Dendritic cell treated with granulocyte-macrophage colony-stimulating factor and Interleukin-4, amounts not matched to agents 40 ng/mL and 50 ng/mL, for 4 days (primary cell): Measurements from ENCODE around the gene SPPL3.

Experiments used
- H3K27ac Mint-ChIP-seq: one replicate; pipeline ENCODE4 v1.8.0; 2022; ENCODE audit warnings: mild to moderate bottlenecking, mixed read lengths
- H3K27me3 Mint-ChIP-seq: one replicate; pipeline ENCODE4 v1.8.0; 2022; ENCODE audit warnings: mild to moderate bottlenecking, mixed read lengths
- H3K36me3 Mint-ChIP-seq: one replicate; pipeline ENCODE4 v1.8.0; 2022; ENCODE audit warnings: low read depth, mixed read lengths
- H3K4me1 Mint-ChIP-seq: one replicate; pipeline ENCODE4 v1.8.0; 2022; ENCODE audit warnings: low read depth, mixed read lengths
- H3K4me3 Mint-ChIP-seq: one replicate; pipeline ENCODE4 v1.8.0; 2022; ENCODE audit warnings: mild to moderate bottlenecking, moderate library complexity, mixed read lengths
- H3K9me3 Mint-ChIP-seq: one replicate; pipeline ENCODE4 v1.8.0; 2022; ENCODE audit warnings: mixed read lengths
- intact Hi-C: fragments of 100-400 bp; cut with micrococcal nuclease; formaldehyde crosslinking; loops from one replicate; pipeline ENCODE4 v1.15.0; 2022

The SPPL3 gene

DNA sequence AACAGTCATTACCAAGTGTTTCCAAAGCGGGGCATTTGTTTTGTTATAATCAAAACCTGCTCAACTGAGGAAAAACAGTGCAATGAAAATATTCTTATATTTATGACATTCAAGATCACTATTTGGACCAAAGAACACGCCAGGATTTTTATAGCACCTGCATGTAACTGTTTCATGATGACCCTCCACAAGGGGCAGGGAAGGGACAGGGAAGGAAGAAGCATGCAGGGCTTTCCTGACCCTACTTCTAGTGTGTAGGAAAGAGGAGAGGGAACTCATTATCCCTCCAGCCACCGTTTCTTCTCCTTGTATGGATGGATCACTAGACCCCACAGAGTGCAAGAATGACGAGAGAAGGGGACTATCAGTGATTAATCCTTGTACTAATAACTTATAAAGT, 49.4 kb downstream of the SPPL3 start:
- no peaks in the 10 kb centered on the region for H3K9me3 Mint-ChIP-seq
- no peaks in the 10 kb centered on the region for H3K27me3 Mint-ChIP-seq
- H3K27ac Mint-ChIP-seq, result no peak overlapping the region
- peaks cover 54% of the 10 kb centered on the region for H3K4me1 Mint-ChIP-seq
- no peaks in the 10 kb centered on the region for H3K36me3 Mint-ChIP-seq
- H3K4me3 Mint-ChIP-seq, result no peak overlapping the region
- intact Hi-C loops, result loop anchor here (5.0 kb wide), 1 partner anchor 47 kb away; the partner anchor contains the start of gene SPPL3

DNA sequence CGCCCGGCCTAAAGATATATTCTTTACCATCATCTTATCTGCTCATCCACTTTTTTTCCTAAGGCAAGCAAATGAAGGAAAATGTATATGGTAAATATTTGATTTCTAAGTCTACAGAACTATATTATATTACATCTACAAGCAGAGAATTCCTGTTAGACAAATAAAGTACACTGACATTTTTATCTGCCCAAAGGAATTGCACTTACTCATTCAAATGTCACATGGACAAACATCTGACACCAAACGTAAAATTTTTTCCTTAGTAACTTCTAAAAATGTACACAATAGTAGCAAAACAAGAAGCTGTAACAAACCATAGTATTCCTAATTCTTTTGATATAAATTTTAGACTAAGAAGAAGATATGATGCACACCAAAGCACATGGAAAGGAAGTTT, 51.0 kb downstream of the SPPL3 start:
- peaks cover 49% of the 10 kb centered on the region for H3K4me1 Mint-ChIP-seq
- intact Hi-C loops, result no loop called here
- no peak overlapping the region for H3K27ac Mint-ChIP-seq

DNA sequence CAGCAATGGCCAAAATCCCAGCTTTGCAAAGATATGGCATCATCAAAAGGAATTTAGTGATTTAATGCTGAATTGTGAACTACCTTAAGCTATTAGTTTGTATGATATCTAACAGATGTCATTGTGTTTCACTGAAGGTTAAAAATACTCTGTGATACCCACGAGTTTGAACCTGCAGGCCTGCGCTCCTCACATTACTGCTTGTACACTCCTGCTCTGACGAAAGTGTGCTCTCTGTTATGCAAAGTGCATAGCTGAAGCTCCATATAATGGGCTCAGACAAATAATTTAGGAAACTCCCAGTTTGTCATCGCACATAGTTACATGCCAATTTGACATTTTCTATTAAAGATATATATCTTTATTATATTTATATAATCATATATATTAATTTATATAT, 52.2 kb downstream of the SPPL3 start:
- intact Hi-C loops, result no loop called here
- peaks cover 52% of the 10 kb centered on the region for H3K4me1 Mint-ChIP-seq
- H3K9me3 Mint-ChIP-seq, result no peaks in the 10 kb centered on the region
- H3K27me3 Mint-ChIP-seq, result no peaks in the 10 kb centered on the region
- no peaks in the 10 kb centered on the region for H3K36me3 Mint-ChIP-seq
- peak overlapping the region; percentile 23 for H3K27ac Mint-ChIP-seq
- H3K4me3 Mint-ChIP-seq, result no peak overlapping the region

More for the DNA sequence above, 51.0 kb downstream of the SPPL3 start:
- Mint-ChIP-seq H3K36me3 (no peaks in the 10 kb centered on the region), H3K27me3 (no peaks in the 10 kb centered on the region), H3K4me3 (no peak overlapping the region), H3K9me3 (no peaks in the 10 kb centered on the region)

DNA sequence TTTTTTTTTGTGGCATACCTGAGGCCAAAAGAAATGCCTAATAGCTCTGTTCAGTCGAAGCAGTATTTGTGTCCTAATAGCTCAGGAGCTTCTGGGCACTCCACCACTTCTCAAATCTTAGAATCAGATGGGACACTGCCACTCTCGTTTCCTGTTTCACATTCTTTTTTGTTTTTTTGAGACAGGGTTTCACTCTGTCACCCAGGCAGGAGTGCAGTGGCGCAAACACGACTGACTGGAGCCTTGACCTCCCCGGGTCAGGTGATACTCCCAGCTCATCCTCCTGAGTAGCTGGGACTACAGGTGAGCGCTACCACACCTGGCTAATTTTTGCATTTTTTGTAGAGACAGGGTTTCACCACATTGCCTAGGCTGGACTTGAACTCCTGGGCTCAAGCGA, 52.7 kb downstream of the SPPL3 start:
- intact Hi-C loops, result no loop called here
- H3K27ac Mint-ChIP-seq, result peak overlapping the region; percentile 23

DNA sequence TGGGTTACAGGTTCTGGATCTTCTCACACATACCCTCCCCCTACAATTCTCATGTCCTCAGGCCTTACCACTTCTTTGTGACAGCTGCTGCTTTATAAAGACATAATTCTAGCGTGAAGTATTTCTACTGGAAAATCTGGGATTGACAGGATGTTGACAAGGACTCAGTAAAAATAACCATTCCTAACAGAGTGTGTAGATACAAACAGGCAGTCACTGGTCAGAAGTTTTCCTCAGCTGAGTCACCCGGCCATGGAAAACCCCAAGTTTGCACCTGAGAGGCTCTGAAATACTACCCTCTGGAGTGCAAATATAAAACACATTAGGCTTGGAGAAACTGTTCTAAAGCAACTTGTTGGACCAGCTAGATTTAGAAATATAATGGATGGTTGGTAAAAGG, 54.4 kb downstream of the SPPL3 start:
- peaks cover 57% of the 10 kb centered on the region for H3K4me1 Mint-ChIP-seq
- H3K36me3 Mint-ChIP-seq, result peaks cover 10% of the 10 kb centered on the region
- intact Hi-C loops, result no loop called here
- no peaks in the 10 kb centered on the region for H3K9me3 Mint-ChIP-seq
- no peaks in the 10 kb centered on the region for H3K27me3 Mint-ChIP-seq
- H3K27ac Mint-ChIP-seq, result no peak overlapping the region
- no peak overlapping the region for H3K4me3 Mint-ChIP-seq

More for the DNA sequence above, 52.7 kb downstream of the SPPL3 start:
- Mint-ChIP-seq H3K4me3 (no peak overlapping the region), H3K36me3 (no peaks in the 10 kb centered on the region), H3K27me3 (no peaks in the 10 kb centered on the region), H3K4me1 (peaks cover 52% of the 10 kb centered on the region), H3K9me3 (no peaks in the 10 kb centered on the region)

DNA sequence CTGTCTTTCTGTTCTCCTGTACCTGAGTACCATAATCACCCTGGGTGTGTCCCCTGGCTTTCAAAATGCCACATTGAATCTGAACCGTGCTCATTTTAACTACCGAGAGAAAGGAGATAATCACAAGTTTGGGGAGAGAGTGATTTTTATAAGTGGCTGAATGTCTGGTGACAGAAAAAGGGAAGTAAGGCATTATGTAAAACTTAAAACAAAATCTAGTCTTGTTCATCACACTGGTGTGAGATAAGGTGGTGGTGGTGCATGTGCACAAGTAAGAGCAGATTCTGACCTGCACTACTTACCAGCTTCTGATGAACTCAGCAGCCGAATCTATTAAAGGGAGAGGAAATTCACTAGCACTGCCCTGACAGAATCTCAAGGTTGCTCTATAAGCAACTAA, 56.3 kb downstream of the SPPL3 start:
- H3K4me3 Mint-ChIP-seq, result no peak overlapping the region
- H3K4me1 Mint-ChIP-seq, result peaks cover 64% of the 10 kb centered on the region
- H3K36me3 Mint-ChIP-seq, result peaks cover 10% of the 10 kb centered on the region
- no peaks in the 10 kb centered on the region for H3K27me3 Mint-ChIP-seq
- intact Hi-C loops, result no loop called here
- no peaks in the 10 kb centered on the region for H3K9me3 Mint-ChIP-seq
- peak overlapping the region; percentile 56 for H3K27ac Mint-ChIP-seq

DNA sequence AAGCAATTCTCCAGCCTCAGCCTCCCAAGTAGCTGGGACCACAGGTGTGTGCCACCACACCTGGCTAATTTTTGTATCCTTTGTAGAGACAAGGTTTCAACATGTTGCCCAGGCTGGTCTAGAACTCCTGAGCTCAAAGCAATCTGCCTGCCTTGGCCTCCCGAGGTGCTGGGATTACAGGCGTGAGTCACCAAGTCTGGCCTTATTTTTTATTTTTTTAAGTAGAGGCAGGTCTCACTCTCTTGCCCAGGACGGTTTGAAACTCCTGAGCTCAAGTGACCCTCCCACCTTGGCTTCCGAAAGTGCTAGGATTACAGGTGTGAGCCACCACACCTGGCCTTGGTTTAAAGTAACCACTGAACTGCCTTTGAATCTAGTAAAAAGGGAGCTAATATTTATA, 56.8 kb downstream of the SPPL3 start:
- H3K36me3 Mint-ChIP-seq, result peaks cover 10% of the 10 kb centered on the region
- H3K27ac Mint-ChIP-seq, result peak overlapping the region; percentile 56
- intact Hi-C loops, result no loop called here
- H3K27me3 Mint-ChIP-seq, result no peaks in the 10 kb centered on the region
- no peak overlapping the region for H3K4me3 Mint-ChIP-seq
- peaks cover 64% of the 10 kb centered on the region for H3K4me1 Mint-ChIP-seq
- H3K9me3 Mint-ChIP-seq, result no peaks in the 10 kb centered on the region

DNA sequence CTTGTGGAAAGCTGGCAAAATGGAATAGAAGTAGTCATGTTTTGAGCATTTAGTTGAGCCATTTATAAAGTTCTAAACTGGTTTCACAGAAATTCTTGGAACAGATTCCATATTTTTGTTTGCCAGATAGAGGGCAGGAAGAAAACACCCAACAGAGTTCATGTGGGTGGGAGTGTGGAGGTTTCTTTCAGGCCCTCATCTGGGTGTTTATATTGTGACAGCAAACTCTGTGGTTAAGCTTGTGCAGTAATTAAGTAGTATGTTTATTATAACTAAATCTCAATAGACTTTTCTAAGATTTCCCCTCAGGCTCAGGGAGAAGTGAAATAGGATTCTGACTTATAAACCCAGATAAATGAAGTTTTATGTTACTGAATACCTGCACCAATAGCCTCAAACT, 57.4 kb downstream of the SPPL3 start:
- no peak overlapping the region for H3K4me3 Mint-ChIP-seq
- H3K27me3 Mint-ChIP-seq, result no peaks in the 10 kb centered on the region
- H3K27ac Mint-ChIP-seq, result peak overlapping the region; percentile 56
- H3K36me3 Mint-ChIP-seq, result peaks cover 10% of the 10 kb centered on the region
- no peaks in the 10 kb centered on the region for H3K9me3 Mint-ChIP-seq
- intact Hi-C loops, result no loop called here
- peaks cover 61% of the 10 kb centered on the region for H3K4me1 Mint-ChIP-seq

DNA sequence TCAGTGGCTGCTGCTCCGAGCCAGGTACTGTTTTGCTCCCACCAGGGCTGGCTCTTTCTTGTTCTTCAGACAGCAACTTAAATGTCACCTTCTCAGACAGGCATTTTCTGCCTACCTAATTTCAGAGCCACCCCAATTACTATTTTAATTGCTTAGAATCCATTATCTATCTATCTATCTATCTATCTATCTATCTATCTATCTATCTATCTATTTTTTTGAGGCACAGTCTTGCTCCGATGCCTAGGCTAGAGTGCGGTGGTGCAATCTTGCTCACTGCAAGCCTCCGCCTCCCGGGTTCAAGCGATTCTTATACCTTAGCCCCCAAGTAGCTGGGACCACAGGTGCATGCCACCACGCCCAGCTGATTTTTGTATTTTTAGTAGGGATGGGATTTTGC, 58.5 kb downstream of the SPPL3 start:
- Mint-ChIP-seq H3K36me3 (peaks cover 10% of the 10 kb centered on the region), H3K27me3 (no peaks in the 10 kb centered on the region), H3K9me3 (no peaks in the 10 kb centered on the region), H3K4me3 (no peak overlapping the region), H3K27ac (no peak overlapping the region), H3K4me1 (peaks cover 51% of the 10 kb centered on the region)
- intact Hi-C loops, result no loop called here

DNA sequence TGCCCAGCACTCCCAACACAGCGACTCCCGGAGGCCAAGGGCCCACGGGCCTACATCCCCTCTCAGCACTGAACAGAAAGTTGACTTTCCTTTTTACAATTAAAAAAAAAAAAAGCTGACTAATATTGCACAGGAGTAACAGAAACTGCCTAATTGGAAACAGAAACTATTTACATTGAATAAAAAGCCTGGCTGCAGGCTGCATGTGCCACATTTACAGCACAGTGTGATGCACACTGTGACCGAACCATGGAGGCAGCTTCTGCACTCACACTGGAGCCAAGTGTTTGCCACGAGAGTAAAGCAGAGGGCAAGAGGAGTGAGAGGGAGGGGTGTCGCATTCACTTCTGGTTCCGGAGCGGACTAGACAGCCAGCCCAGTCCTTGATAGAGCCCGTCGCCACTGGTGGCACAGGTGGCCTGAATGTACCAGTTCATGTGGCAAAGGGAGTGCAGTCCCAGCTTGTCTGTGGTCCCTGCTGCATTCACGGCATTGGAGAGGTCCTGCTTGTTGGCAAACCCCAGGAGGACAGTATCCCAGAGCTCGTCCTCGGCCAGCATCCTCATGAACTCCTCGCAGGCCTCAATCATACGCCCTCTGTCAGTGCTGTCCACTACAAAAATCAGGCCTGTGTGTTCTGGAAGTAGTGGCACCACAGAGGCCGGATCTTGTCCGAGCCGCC, 59.2 kb downstream of the SPPL3 start:
- H3K36me3 Mint-ChIP-seq, result peaks cover 10% of the 10 kb centered on the region
- no peaks in the 10 kb centered on the region for H3K9me3 Mint-ChIP-seq
- H3K4me1 Mint-ChIP-seq, result peaks cover 48% of the 10 kb centered on the region
- H3K27ac Mint-ChIP-seq, result no peak overlapping the region
- no peaks in the 10 kb centered on the region for H3K27me3 Mint-ChIP-seq
- no peak overlapping the region for H3K4me3 Mint-ChIP-seq
- intact Hi-C loops, result no loop called here

DNA sequence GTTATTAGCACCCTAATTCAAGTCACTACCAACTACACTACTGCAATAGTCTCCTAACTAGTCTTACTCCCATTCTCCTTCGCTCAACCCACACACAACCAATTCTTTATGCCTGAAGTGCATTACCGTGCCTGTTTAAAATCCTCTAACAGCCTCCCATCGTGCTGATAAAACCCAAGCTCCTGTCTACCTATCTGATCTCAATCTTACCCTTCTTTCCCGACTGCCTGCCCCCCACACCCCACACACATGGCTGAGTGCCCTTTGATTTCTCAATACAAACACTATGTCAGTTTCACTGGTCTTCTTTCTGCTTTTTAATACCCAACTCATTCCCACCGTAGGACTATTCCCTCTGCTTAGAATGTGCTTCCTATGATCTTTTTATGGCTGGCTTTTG, 59.9 kb downstream of the SPPL3 start:
- peaks cover 48% of the 10 kb centered on the region for H3K4me1 Mint-ChIP-seq
- no peaks in the 10 kb centered on the region for H3K9me3 Mint-ChIP-seq
- peaks cover 10% of the 10 kb centered on the region for H3K36me3 Mint-ChIP-seq
- H3K27me3 Mint-ChIP-seq, result no peaks in the 10 kb centered on the region
- intact Hi-C loops, result no loop called here
- no peak overlapping the region for H3K4me3 Mint-ChIP-seq
- H3K27ac Mint-ChIP-seq, result no peak overlapping the region

DNA sequence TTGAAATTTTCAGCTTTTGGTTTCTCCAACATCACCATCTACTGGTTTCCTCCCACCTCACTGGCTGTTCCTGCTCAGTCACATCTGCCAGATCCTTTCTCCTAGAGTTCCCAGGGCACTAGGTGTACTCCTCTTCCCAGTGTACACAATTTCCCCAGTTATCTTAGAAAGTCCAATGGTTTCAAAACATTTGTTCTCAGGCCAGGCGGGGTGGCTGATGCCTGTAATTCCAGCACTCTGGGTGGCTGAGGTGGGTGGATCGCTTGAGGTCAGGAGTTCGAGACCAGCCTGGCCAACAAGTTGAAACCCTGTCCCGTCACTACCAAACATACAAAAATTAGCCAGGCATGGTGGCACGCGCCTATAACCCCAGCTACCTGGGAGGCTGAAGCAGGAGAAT, 60.7 kb downstream of the SPPL3 start:
- peak overlapping the region; percentile 1 for H3K27ac Mint-ChIP-seq
- no peaks in the 10 kb centered on the region for H3K27me3 Mint-ChIP-seq
- peaks cover 48% of the 10 kb centered on the region for H3K4me1 Mint-ChIP-seq
- H3K9me3 Mint-ChIP-seq, result no peaks in the 10 kb centered on the region
- H3K4me3 Mint-ChIP-seq, result no peak overlapping the region
- intact Hi-C loops, result no loop called here
- H3K36me3 Mint-ChIP-seq, result peaks cover 10% of the 10 kb centered on the region

DNA sequence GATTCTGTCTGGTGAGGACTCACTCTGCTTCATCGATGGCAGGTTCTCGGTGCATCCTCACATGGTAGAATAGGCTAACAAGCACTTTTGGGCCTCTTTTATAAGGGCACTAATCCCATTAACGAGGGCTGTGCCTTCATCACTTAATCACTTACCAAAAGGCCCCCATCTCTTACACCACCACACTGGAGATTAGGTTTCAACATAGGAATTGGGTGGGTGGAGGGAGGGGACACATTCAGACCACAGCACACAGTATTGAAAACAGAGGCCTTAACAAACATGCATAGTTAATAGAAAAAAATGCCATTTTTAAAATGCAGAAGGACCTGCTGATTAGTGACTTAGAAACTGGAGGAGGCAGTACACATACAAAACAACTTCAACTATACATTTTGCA, 61.6 kb downstream of the SPPL3 start:
- no peak overlapping the region for H3K4me3 Mint-ChIP-seq
- H3K27ac Mint-ChIP-seq, result no peak overlapping the region
- peaks cover 10% of the 10 kb centered on the region for H3K36me3 Mint-ChIP-seq
- H3K4me1 Mint-ChIP-seq, result peaks cover 45% of the 10 kb centered on the region
- H3K9me3 Mint-ChIP-seq, result no peaks in the 10 kb centered on the region
- no peaks in the 10 kb centered on the region for H3K27me3 Mint-ChIP-seq
- intact Hi-C loops, result no loop called here

DNA sequence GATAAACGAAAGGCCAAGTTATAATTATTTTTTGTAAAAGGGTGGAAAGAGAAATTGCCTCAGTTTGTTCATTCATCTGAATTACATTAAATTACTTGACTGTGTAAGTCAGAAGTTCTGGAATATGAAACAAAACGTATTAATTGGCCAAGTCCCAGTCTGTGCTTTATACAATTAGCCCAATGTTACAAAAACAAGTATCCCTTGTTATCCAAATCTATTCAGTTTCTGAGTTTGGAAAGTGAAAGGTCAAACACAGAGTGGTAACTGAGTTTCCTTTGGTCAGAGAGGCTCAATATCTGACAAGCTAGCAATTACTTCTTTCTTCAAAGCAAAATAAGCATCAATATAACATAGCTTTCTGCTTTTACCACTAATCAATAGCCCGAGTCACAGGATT, 62.6 kb downstream of the SPPL3 start:
- Mint-ChIP-seq H3K27me3 (no peaks in the 10 kb centered on the region), H3K36me3 (peaks cover 10% of the 10 kb centered on the region), H3K9me3 (no peaks in the 10 kb centered on the region), H3K27ac (no peak overlapping the region), H3K4me1 (peaks cover 35% of the 10 kb centered on the region), H3K4me3 (no peak overlapping the region)
- intact Hi-C loops, result no loop called here

DNA sequence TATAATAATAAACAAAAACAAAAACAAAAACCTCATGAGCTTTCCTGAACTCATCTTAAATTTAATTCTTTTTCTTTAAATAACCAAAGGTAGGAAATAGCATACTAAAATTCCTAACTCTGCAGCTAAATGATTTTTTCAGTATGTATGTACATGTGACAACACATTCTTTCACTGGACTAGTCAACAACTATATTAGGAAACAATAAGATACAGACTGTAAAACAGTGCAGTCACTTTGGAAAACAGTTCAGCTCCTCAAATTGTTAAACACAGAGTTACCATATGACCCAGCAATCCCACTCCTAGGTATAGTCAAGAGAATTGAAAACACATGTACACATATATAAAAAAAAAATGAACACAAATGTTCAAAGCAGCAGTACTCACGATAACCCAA, 64.7 kb downstream of the SPPL3 start:
- no peaks in the 10 kb centered on the region for H3K36me3 Mint-ChIP-seq
- H3K27me3 Mint-ChIP-seq, result no peaks in the 10 kb centered on the region
- H3K27ac Mint-ChIP-seq, result no peak overlapping the region
- no peak overlapping the region for H3K4me3 Mint-ChIP-seq
- intact Hi-C loops, result no loop called here
- H3K9me3 Mint-ChIP-seq, result no peaks in the 10 kb centered on the region
- peaks cover 39% of the 10 kb centered on the region for H3K4me1 Mint-ChIP-seq
